Astrocyte (in vitro differentiated cells and primary cell): ENCODE measurements around the gene RCE1. TPM values are rescaled to one million over a fixed set of nuclear protein-coding genes. Genes with fewer than 3 reads are reported as not detected.

ENCODE experiments used
- DNase-seq: peaks from one replicate; pipeline ENCODE4 v3.0.0-alpha.2; 2010; ENCODE audit warnings: low read depth
- FAIRE-seq: peaks from 2 replicates; lab custom pipeline; 2011; peaks lifted over from hg19 to GRCh38; lab: Jason Lieb, UNC
- H2AFZ ChIP-seq: 2 replicates; pipeline ENCODE4 v1.6.0; 2012; ENCODE audit warnings: low read depth, low read length, inconsistent platforms
- H3K27ac ChIP-seq: 2 replicates; pipeline ENCODE4 v1.5.1; 2011; ENCODE audit warnings: low read depth, low read length, inconsistent platforms
- H3K27me3 ChIP-seq: 2 replicates; pipeline ENCODE4 v1.6.0; 2011; ENCODE audit warnings: low read length, inconsistent platforms; ENCODE audit not compliant: insufficient read depth
- H3K36me3 ChIP-seq: 2 replicates; pipeline ENCODE4 v1.5.1; 2011; ENCODE audit warnings: low read length, inconsistent platforms; ENCODE audit not compliant: insufficient read depth
- H3K4me1 ChIP-seq: 2 replicates; pipeline ENCODE4 v1.5.1; 2011; ENCODE audit warnings: low read length, inconsistent platforms; ENCODE audit not compliant: insufficient read depth
- H3K4me2 ChIP-seq: 2 replicates; pipeline ENCODE4 v1.6.0; 2012; ENCODE audit warnings: low read length, inconsistent platforms
- H3K4me3 ChIP-seq: 2 replicates; pipeline ENCODE4 v1.5.1; 2011; ENCODE audit warnings: low read depth, mild to moderate bottlenecking, low read length, inconsistent platforms; ENCODE audit not compliant: insufficient read depth
- H3K79me2 ChIP-seq: 2 replicates; pipeline ENCODE4 v1.6.0; 2012; ENCODE audit warnings: mild to moderate bottlenecking, low read length, inconsistent platforms; ENCODE audit not compliant: insufficient read depth
- H3K9ac ChIP-seq: 2 replicates; pipeline ENCODE4 v1.6.0; 2012; ENCODE audit warnings: mild to moderate bottlenecking, low read length, inconsistent platforms
- H3K9me3 ChIP-seq: 2 replicates; pipeline ENCODE4 v1.5.1; 2012; ENCODE audit warnings: low read depth, mild to moderate bottlenecking, low read length, inconsistent platforms; ENCODE audit not compliant: insufficient read depth
- H4K20me1 ChIP-seq: 2 replicates; pipeline ENCODE4 v1.6.0; 2012; ENCODE audit warnings: low read length, inconsistent platforms; ENCODE audit not compliant: insufficient read depth
- H3K27ac Mint-ChIP-seq: one replicate; pipeline ENCODE4 v1.8.0; 2021; ENCODE audit warnings: mild to moderate bottlenecking, mixed read lengths; ENCODE audit not compliant: unreplicated experiment
- H3K27me3 Mint-ChIP-seq: one replicate; pipeline ENCODE4 v1.8.0; 2021; ENCODE audit warnings: low read depth, mixed read lengths; ENCODE audit not compliant: unreplicated experiment
- H3K36me3 Mint-ChIP-seq: one replicate; pipeline ENCODE4 v1.8.0; 2021; ENCODE audit warnings: low read depth, mixed read lengths; ENCODE audit not compliant: unreplicated experiment
- H3K4me1 Mint-ChIP-seq: one replicate; pipeline ENCODE4 v1.8.0; 2021; ENCODE audit warnings: low read depth, mixed read lengths; ENCODE audit not compliant: unreplicated experiment
- H3K4me3 Mint-ChIP-seq: one replicate; pipeline ENCODE4 v1.8.0; 2021; ENCODE audit warnings: mild to moderate bottlenecking, moderate library complexity, mixed read lengths; ENCODE audit not compliant: unreplicated experiment
- H3K9me3 Mint-ChIP-seq: one replicate; pipeline ENCODE4 v1.8.0; 2021; ENCODE audit warnings: mild to moderate bottlenecking, mixed read lengths; ENCODE audit not compliant: unreplicated experiment
- EZH2 ChIP-seq: IDR thresholded peaks from 2 replicates; pipeline ENCODE4 v1.6.1; 2012; ENCODE audit warnings: mild to moderate bottlenecking, low read length, inconsistent platforms; ENCODE audit not compliant: insufficient read depth
- total RNA-seq: library from RNA; stranded (reverse); gene quantifications from 2 replicates; pipeline ENCODE4 v1.2.1, GENCODE V29; 2021
- TF ChIP-seq, protein P1 (sequence below): IDR thresholded peaks from 2 replicates; pipeline ENCODE4 v1.5.1; 2011; ENCODE audit warnings: low read depth, mild to moderate bottlenecking, inconsistent platforms, low read length, moderate library complexity; ENCODE audit not compliant: insufficient read depth

Gene RCE1
- total RNA-seq, 1 donor from 2014 or later: 19.8 TPM

DNA sequence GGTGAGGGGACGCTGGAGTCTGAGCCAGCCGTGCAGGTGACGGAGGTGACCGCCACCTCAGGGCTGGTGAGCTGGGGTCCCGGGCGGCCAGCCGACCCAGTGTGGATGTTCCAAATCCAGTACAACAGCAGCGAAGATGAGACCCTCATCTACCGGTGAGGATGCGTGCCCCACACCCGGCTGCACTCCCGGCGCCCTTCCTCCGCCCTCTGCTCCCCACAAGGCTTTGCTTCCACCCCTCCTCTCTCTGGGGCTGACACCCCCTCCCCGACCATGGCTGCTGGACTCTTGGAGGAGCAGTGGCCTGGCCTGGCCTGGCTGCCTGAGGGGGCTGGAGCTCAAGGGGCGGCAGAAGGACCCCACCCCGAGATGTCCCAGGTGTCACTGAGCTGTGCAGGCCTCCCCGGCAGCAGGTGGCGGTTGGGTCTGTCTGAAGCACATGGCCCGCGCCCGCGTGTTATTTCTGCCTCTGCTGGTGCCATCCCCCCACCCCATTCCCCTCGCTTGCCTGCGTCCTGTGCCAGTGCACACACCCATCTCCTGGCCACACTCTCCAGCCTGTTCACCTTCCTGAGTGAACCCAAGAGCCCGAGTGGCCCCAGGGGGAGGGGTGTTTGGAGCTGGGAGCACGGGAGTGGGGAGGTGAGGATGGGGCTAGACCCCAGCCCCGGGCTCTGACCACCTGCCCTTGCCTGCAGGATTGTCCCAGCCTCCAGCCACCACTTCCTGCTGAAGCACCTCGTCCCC, 15.9 kb downstream of the RCE1 start:
- no peak overlapping the region for H3K4me3 Mint-ChIP-seq
- FAIRE-seq: no peak

DNA sequence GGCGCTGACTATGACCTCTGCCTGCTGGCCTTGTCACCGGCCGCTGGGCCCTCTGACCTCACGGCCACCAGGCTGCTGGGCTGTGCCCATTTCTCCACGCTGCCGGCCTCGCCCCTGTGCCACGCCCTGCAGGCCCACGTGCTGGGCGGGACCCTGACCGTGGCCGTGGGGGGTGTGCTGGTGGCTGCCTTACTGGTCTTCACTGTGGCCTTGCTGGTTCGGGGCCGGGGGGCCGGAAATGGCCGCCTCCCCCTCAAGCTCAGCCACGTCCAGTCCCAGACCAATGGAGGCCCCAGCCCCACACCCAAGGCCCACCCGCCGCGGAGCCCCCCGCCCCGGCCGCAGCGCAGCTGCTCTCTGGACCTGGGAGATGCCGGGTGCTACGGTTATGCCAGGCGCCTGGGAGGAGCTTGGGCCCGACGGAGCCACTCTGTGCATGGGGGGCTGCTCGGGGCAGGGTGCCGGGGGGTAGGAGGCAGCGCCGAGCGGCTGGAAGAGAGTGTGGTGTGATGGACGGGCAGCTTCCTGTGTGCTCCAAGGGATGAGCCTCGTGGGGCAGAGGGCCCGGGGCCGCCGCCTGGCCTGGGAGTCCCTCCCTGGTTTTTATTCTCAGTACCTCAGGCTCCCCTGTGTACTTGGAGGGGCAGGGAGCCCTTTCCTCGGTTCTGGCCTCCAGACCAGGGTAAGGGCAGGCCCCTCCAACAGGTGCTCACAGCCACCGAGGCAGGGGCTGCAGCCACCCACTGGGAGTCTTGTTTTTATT, 16.6 kb downstream of the RCE1 start:
- H3K36me3 Mint-ChIP-seq: no peaks in the 10 kb centered on the region

More for the DNA sequence above, 15.9 kb downstream of the RCE1 start:
- Mint-ChIP-seq H3K27me3 (no peaks in the 10 kb centered on the region), H3K27ac (no peak overlapping the region), H3K36me3 (no peaks in the 10 kb centered on the region), H3K4me1 (no peaks in the 10 kb centered on the region), H3K9me3 (no peaks in the 10 kb centered on the region)
- no peak for DNase-seq
- no peak overlapping the region for H2AFZ ChIP-seq
- H3K4me1 ChIP-seq: peaks cover 11% of the 10 kb centered on the region
- no peaks in the 10 kb centered on the region for H3K27me3 ChIP-seq
- H3K79me2 ChIP-seq: peaks cover 36% of the 10 kb centered on the region
- H3K9ac ChIP-seq: no peak overlapping the region
- H3K4me3 ChIP-seq: no peak overlapping the region
- TF ChIP-seq EZH2: no peak
- H3K36me3 ChIP-seq: no peaks in the 10 kb centered on the region
- no peaks in the 10 kb centered on the region for H3K9me3 ChIP-seq
- H3K27ac ChIP-seq: no peak overlapping the region
- H3K4me2 ChIP-seq: no peak overlapping the region
- peaks cover 11% of the 10 kb centered on the region for H4K20me1 ChIP-seq

DNA sequence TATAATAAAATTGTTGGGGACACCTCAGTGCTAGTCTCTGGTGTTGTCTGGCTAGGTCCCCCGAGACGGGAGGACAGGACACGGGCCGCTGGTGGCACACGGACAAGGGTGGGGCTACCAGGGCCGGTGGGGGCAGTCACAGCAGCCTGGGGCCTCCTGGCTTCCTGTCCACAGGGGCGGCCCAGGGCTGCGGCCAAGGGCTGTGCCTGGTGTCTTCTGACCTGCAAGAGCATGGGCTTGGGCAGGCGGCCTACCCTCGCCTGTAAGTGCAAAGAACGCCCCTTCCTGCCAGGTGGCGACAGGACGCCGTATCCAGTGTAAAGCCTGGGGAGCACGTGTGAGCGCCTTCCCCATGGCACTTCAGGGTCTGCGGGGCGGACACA, 17.2 kb downstream of the RCE1 start:
- H3K9me3 Mint-ChIP-seq: no peaks in the 10 kb centered on the region
- TF ChIP-seq EZH2: no peak
- TF ChIP-seq, protein P1, sequence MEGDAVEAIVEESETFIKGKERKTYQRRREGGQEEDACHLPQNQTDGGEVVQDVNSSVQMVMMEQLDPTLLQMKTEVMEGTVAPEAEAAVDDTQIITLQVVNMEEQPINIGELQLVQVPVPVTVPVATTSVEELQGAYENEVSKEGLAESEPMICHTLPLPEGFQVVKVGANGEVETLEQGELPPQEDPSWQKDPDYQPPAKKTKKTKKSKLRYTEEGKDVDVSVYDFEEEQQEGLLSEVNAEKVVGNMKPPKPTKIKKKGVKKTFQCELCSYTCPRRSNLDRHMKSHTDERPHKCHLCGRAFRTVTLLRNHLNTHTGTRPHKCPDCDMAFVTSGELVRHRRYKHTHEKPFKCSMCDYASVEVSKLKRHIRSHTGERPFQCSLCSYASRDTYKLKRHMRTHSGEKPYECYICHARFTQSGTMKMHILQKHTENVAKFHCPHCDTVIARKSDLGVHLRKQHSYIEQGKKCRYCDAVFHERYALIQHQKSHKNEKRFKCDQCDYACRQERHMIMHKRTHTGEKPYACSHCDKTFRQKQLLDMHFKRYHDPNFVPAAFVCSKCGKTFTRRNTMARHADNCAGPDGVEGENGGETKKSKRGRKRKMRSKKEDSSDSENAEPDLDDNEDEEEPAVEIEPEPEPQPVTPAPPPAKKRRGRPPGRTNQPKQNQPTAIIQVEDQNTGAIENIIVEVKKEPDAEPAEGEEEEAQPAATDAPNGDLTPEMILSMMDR: no peak
- Histone ChIP-seq H3K4me3 (no peak overlapping the region), H3K4me1 (peaks cover 11% of the 10 kb centered on the region), H3K27ac (no peak overlapping the region), H3K9ac (no peak overlapping the region), H3K79me2 (peaks cover 36% of the 10 kb centered on the region), H3K36me3 (no peaks in the 10 kb centered on the region), H3K9me3 (no peaks in the 10 kb centered on the region), H3K27me3 (no peaks in the 10 kb centered on the region), H2AFZ (no peak overlapping the region), H3K4me2 (no peak overlapping the region), H4K20me1 (peaks cover 11% of the 10 kb centered on the region)
- H3K36me3 Mint-ChIP-seq: no peaks in the 10 kb centered on the region
- H3K27me3 Mint-ChIP-seq: no peaks in the 10 kb centered on the region
- no peak overlapping the region for H3K27ac Mint-ChIP-seq
- no peak overlapping the region for H3K4me3 Mint-ChIP-seq
- FAIRE-seq (no peak), DNase-seq (no peak)
- H3K4me1 Mint-ChIP-seq: no peaks in the 10 kb centered on the region

More for the DNA sequence above, 16.6 kb downstream of the RCE1 start:
- Histone ChIP-seq H3K4me3 (no peak overlapping the region), H3K27ac (no peak overlapping the region), H3K9ac (no peak overlapping the region), H3K9me3 (no peaks in the 10 kb centered on the region), H3K4me1 (peaks cover 11% of the 10 kb centered on the region), H3K27me3 (no peaks in the 10 kb centered on the region), H4K20me1 (peaks cover 11% of the 10 kb centered on the region), H3K4me2 (no peak overlapping the region), H3K79me2 (peaks cover 36% of the 10 kb centered on the region), H3K36me3 (no peaks in the 10 kb centered on the region), H2AFZ (no peak overlapping the region)
- H3K9me3 Mint-ChIP-seq: no peaks in the 10 kb centered on the region
- no peak overlapping the region for H3K4me3 Mint-ChIP-seq
- DNase-seq (no peak), FAIRE-seq (no peak)
- no peaks in the 10 kb centered on the region for H3K27me3 Mint-ChIP-seq
- H3K4me1 Mint-ChIP-seq: no peaks in the 10 kb centered on the region
- no peak for TF ChIP-seq EZH2
- TF ChIP-seq, protein P1: no peak
- H3K27ac Mint-ChIP-seq: no peak overlapping the region
